Mammary epithelial cell (primary cell): ENCODE results near the gene ORC3.

ENCODE experiments used
- EZH2 ChIP-seq: IDR thresholded peaks from 2 replicates; pipeline ENCODE4 v1.6.1; 2012; ENCODE audit warnings: low read length, inconsistent platforms, borderline replicate concordance
- TF ChIP-seq, protein P1 (sequence below), 2 donors: IDR thresholded peaks in 1 of 2; conservative IDR thresholded peaks in 1 of 2; 2 replicates each; pipeline ENCODE4 v1.5.1; 2011 to 2012; ENCODE audit warnings: inconsistent platforms in 2 of 2, low read length in 2 of 2, mild to moderate bottlenecking in 2 of 2, control low read depth in 1 of 2, low read depth in 1 of 2; ENCODE audit not compliant: insufficient read depth in 1 of 2; ENCODE audit errors: extremely low read depth in 1 of 2

DNA sequence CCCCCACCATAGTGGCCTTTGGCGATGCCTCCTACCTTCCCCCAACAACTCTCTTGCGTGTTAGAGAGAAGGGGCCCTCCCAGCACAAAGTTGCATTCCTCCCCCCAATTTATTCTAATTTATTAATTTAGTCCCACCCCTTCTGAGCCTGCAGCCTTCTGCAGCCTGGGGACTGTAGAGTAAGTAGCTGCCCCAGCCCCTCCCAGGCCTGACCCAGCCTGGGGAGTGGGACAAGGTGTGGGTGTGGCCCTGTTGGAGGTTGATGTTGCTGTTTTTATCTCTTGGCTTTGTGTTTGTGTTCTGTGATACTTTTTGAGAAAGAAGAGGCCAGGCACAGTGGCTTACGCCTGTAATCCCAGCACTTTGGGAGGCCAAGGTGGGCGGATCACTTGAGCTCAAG lies 49.4 kb downstream of the ORC3 start:
- TF ChIP-seq, protein P1, sequence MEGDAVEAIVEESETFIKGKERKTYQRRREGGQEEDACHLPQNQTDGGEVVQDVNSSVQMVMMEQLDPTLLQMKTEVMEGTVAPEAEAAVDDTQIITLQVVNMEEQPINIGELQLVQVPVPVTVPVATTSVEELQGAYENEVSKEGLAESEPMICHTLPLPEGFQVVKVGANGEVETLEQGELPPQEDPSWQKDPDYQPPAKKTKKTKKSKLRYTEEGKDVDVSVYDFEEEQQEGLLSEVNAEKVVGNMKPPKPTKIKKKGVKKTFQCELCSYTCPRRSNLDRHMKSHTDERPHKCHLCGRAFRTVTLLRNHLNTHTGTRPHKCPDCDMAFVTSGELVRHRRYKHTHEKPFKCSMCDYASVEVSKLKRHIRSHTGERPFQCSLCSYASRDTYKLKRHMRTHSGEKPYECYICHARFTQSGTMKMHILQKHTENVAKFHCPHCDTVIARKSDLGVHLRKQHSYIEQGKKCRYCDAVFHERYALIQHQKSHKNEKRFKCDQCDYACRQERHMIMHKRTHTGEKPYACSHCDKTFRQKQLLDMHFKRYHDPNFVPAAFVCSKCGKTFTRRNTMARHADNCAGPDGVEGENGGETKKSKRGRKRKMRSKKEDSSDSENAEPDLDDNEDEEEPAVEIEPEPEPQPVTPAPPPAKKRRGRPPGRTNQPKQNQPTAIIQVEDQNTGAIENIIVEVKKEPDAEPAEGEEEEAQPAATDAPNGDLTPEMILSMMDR (conservative IDR thresholded peaks at IDR 0.05 in 1 of 2, IDR thresholded peaks at IDR 0.05 in 1 of 2; ENCODE audit: extremely low read depth in 1 of 2, insufficient read depth in 1 of 2, low read depth in 1 of 2, low read length in 2 of 2): no peak
- TF ChIP-seq EZH2: no peak
